Measurements from ENCODE around the gene IFNG.

The IFNG gene

DNA sequence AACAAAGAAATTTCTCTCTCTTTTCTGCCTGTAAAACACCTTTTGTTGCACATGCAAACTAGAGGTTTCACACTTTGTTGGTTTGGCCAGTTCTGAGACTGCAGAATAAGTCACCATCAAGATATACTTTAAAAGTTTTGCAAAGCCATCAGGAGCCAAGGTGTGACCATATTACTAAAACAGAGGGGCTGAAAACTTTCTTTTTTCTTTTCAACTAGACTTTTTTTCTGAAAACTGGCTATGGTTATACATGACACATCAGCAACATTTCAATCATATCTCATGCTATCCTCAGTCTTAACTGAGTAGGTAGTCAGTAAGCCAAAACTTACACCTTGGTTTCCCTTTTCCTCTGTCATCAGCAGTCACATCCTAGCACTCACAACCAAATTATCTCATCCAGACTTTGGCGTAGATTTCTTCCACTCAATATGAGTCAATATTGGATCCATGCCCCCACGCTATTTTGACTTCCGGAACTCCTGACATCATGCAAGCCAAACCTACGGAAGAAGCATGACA lies 4.1 kb upstream of the IFNG start:
- DNase-seq: no peak

DNA sequence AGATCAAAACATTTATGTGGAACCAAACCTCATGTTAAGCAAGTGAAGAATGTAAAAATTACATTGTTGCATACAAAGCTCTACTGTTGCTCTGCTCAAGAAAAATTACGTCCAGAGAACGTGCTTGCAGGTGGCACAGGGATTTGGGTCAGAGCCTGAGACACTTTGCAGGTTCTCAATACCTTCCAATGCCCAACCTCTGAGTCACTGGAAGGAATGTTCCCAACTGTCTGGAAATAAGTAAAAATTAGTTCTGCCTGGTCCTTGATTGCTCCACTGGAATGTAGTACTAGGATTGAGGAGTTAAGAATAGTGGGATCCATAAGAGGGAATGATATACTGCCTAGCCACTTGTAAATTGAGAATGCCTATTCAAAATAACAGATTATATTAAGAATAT lies 2.8 kb upstream of the IFNG start:
- no peak for DNase-seq

- DNase-seq: no peak
Measured at GRCh38 chr12:68158432-68158831, 1.1 kb downstream of the IFNG start.

DNA sequence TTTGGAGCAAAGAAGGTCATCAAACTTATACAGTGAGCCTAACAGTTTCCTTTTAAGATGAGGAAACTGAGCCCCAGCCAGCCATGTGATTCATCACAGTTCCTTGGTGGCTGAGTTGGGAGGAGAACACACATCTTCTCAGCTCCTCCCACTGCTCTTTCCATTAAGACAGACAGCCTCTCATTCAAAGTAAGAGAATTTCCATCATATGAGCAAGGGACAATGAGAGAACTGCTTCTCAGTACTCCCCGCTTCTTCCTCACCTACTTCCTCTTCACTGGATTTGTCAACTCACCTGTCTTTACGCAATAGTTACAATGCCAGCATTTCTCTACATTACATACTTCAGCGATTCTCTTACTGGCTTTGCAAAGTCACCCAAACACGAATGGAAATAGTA lies 2.2 kb downstream of the IFNG start:
- no peak for DNase-seq

GRCh38 chr12:68156636-68157035 lies 2.9 kb downstream of the IFNG start:
- DNase-seq: no peak

DNA sequence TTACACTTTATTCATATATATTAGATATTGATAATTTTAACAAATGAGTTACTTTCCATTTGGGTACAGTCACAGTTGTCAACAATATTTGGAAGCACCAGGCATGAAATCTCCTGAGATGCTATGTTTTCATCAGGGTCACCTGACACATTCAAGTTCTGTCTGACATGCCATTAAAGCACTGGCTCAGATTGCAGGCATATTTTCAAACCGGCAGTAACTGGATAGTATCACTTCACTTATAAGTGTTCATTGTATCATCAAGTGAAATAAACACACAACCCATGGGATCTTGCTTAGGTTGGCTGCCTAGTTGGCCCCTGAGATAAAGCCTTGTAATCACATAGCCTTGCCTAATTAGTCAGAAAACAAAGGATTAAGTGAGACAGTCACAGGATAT lies 4.8 kb downstream of the IFNG start:
- DNase-seq: no peak

DNA sequence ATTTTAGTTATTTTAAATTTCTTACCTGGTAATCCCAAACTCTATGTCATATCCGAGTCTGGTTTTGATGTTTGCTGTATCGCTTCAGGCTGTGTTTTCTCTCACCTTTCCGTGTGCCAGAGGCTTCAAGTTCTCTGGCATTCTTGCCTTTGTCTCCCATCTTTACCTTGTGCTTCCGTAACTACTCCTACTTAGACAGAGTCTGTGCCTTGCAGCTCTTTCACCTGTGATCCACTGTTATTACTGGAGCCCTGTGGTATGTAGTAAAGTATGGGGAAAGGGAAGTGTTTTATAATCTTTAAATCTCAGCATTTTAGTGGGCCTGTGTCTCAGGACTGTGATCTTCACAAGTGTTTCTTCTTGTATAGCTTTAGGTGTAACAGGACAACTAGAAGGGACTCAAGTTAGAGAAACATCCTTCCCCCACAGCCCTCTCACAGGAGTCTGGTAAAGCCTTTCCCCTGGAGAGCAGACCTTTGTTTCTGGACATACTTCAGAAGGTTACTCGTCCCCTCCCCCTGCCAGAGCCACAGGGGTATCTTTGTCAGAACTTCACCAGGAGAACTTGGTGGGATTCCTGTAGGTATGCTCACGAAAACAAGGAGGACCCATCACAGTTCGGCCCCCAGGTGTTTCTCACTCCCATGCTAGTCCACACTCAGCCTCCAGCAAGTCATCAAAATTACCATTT lies 11.1 kb downstream of the IFNG start:
- DNase-seq: no peak

DNA sequence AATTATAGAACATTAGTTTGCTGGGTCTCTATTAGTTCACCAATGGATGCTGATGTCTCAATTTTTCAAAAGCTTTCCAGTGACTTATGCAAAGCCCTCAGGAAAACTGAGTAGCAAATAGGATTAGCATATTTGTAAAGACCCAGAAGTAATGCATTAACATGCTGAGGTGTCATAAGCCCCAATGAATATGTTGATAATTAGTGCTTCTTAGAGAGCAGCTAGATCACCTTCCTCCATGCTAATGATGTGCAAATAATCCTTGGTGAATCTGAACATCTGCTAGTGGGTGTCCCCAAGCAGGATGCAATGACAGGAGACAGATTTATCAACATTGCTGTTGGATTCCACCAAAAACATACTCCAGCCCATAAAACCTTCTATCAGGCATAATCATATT lies 19.0 kb downstream of the IFNG start:
- no peak for DNase-seq

- no peak for DNase-seq
Measured at GRCh38 chr12:68139941-68140340, 19.6 kb downstream of the IFNG start.

DNA sequence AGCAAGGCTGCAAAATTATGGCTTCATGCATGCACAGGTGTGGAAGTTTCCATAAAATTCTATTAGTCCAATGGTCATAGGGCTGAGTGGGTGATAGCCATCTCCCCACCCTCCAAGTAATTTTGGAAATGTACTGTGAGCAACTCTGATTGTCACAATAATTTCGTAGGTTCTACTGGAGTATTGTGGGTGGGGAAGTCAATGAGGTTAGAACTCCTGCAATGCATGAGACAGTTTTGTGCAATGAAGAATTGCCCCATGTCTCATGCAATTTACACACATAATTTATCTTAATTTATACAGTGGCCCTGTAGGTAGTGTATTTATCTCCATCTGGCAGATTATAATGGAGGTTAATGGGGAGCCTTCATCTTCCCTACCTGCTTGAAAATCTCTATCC lies 20.5 kb downstream of the IFNG start:
- DNase-seq: no peak

GRCh38 chr12:68138480-68138879 lies 21.1 kb downstream of the IFNG start:
- no peak for DNase-seq

- no peak for DNase-seq
Measured at GRCh38 chr12:68137335-68137830, 22.2 kb downstream of the IFNG start.

DNA sequence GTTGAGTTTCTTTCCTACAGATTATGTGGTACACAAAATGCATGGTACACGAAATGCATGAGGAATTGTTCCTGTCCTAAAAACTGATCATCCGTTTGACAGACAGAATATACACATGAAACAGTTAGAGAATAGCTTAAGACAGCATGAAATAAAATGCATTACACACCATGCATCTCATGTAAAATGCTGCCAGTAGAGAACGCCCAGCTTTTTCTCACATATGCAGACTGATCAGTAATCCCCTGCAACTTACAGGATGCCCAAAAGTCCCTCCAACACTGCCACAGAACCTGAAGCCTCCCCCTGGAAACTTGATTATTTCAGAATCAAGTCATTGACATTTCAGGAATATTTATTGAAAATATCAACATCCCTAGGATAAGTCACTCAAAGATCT lies 24.0 kb downstream of the IFNG start:
- DNase-seq: no peak

DNA sequence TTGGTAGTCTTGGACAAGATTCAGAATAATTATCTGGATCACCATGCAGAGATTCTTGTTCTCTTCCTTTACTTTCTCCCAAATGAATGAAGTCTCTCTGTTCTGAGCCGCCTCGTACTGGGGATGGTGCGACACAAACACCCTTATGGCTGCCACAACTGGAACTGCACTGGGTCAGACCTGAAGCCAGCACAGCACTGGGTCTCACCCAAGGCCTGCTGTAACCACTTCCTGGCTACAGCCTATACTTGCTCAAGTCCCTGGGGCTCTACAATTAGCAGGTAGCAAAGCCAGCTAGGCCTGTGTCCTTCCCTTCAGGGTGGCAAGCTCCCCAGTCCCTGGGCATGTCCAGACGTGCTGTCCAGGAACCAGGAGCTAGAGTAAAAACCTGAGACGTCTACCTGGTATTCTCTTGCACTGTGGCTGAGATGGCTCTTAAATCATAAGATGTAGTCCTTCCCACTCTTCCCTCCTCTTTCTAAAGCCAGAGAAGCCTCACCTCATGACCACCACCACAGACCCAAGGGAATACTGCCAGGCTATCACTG lies 27.6 kb downstream of the IFNG start:
- DNase-seq: no peak

- no peak for DNase-seq
Measured at GRCh38 chr12:68129979-68130378, 29.6 kb downstream of the IFNG start.

- no peak for DNase-seq
Measured at GRCh38 chr12:68122236-68122920, 37.2 kb downstream of the IFNG start.

DNA sequence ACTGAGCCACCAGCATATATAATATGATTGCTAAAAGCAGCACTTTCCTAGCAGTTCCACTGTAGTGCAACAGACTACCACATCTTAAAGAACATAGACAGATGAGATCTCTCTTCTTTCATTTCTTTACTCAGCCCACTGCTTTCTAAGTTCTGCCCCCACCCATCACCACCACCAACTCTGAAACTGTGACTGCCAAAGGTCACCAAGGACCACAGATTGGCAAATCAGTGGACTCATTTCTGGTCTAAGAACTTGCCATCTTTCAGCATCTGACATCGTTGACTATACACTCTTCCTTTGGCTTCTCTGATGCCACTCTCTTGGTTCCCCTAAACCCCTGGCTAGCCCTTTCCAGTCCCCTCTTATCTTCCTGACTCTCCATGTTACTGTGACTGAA lies 38.4 kb downstream of the IFNG start:
- DNase-seq: no peak

DNA sequence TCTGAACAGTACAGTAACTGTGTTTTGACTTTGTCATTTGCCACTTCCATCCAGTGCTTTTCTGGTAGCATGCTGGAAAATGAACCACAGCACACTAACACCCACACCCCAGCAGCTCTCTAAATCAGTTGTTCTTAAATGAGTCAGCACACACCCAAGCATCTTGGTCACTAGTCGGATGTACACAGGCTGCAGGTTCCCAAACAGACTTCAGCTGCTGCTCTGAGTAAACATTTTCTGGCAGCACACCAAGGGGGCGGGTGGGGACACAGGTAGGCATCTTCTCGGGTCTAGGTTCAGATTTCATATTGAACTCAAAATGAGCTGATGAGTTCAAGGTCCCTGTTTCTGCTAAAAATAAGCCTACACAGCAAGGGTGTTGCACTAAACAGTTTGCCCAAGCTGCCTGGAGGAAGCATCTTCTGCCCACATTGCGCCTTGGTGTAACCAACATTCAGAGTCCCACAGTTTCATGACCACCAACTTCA lies 39.8 kb downstream of the IFNG start:
- peak; percentile 83 for DNase-seq

DNA sequence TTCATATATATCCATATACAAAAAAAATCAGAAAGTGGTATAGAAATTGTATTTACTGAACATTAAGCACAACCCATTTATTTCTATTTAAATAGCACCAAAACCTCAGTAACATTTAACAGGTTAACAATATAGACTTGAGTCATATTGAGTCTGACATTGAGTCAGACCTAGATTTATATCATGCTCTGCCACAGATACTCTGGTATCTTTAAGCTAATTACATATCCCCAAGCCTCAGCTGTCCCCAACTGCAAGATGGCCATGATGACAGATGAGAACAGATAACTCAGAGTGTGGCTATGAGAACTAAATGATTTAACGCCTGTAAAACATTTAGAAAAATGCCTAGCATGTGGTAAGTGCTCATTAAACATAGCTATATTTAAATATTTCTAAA lies 40.3 kb downstream of the IFNG start:
- DNase-seq: no peak

DNA sequence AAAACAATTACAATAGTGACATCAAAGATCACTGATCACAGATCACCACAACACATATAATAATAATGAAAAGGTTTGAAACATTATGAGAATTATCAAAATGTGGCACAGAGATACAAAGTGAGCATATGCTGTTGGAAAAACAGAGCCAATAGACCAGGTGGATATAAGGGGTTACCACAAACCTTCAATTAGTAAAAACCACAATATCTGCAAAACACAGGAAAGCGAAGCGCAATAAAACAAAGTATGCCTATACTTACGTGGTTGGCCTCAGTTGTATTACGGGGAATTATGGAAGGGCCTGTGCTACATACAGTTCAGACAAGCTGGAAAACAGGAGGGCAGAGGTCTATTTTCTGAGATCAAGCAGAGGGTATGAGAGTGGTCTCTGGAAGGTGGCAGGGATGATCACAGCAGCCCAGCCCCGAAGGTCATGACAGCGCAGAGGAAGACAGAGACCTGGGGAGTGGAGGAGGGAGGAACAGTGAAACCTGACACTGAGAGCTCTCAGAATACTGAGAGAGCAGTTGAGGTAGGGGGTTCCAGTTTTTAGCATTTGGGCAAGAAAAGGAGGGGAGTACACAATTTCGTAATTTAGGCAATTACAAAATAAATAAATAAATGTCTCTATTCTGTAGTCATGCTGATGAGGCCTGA lies 41.3 kb downstream of the IFNG start:
- no peak for DNase-seq

- DNase-seq: no peak
Measured at GRCh38 chr12:68117661-68118060, 41.9 kb downstream of the IFNG start.

DNA sequence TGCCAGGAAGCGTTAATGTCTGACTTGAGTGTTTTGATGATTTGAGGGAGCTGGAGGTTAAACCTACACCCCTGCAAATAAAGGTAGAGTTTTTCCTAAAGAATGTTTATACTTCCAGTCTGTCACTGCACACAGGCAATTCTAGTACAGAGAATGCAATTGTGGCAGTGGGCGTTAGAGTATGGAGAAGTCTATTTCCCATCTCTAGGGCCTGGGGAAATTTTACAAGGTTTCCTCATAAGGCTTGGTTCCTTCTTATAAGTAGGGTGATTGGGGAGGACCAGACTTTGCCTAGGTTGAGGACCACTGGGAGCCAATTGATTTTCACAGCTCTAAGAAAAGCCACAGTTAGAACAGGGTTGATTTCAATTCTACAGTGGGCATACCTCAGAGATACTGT lies 44.3 kb downstream of the IFNG start:
- DNase-seq: no peak

DNA sequence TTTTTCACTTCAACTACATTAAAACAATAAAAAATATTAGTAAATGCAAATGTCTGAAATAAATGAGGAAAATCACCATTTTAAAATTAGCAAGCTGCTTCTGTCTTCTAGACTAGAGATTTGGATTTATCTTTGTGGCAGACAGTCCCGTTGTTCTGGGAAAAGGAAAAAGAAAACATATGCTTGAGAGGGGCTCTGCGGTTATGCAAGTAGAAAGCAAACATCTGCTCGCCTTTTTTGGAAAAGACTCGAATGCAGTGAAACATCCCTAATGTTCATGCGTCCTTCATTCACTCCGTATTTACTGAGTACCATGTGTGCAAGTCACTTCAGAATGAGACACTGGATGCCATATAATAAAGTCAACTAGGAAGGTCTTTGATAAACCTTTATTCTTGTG lies 44.9 kb downstream of the IFNG start:
- no peak for DNase-seq

DNA sequence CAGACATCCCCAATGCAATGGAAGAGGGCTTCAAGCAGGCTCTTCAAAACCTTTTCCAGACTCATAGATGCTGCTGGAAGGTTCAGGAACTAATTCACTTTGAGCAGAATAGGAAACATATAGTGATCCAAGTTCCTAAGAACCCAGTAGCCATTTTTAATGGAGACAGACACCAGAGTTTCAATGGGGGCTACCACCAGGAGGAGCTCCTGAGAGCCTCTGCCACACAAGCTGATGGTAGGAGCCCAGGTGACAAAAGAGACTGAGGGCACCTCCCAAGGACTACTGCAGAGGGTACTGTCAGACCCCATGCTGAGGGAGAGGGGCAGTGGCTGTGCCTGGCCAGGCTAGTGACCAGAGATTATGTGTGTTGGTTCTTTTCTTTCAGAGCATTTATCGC lies 45.9 kb downstream of the IFNG start:
- DNase-seq: no peak
